Right kidney (tissue), 9 donors: ENCODE data around the gene NUP42.
"Not testable (repeated sequence)": the region's sequence is repeated elsewhere in the genome, so short reads cannot be mapped to it uniquely, and the experiment has no call there.

Experiments
- DNase-seq: peaks from one replicate; pipeline ENCODE4 v3.0.0-alpha.2; 2016
- long read RNA-seq, 8 donors: transcript quantifications; one replicate each; lab custom pipeline, GENCODE V29; 2026

Gene NUP42, protein sequence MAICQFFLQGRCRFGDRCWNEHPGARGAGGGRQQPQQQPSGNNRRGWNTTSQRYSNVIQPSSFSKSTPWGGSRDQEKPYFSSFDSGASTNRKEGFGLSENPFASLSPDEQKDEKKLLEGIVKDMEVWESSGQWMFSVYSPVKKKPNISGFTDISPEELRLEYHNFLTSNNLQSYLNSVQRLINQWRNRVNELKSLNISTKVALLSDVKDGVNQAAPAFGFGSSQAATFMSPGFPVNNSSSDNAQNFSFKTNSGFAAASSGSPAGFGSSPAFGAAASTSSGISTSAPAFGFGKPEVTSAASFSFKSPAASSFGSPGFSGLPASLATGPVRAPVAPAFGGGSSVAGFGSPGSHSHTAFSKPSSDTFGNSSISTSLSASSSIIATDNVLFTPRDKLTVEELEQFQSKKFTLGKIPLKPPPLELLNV
- long read RNA-seq, donor 1, transcript NUPL2-201 (7 exons, 1,795 nt), result major isoform, 7 of 18 reads
- long read RNA-seq, donor 1, transcript NUPL2-211 (3 exons, 739 nt), result minor isoform, 6 of 18 reads
- long read RNA-seq, donor 1, partial matches to known transcripts, result 0 of 18 reads
- long read RNA-seq, donor 1, other reads (novel, unspliced or antisense), result 0 of 18 reads
- long read RNA-seq, donor 2, transcript NUPL2-201 (7 exons, 1,795 nt), result major isoform, 6 of 9 reads
- long read RNA-seq, donor 2, partial matches to known transcripts, result 0 of 9 reads
- long read RNA-seq, donor 2, other reads (novel, unspliced or antisense), result 0 of 9 reads
- long read RNA-seq, donor 3, transcript NUPL2-201 (7 exons, 1,795 nt), result major isoform, 6 of 8 reads
- long read RNA-seq, donor 3, partial matches to known transcripts, result 0 of 8 reads
- long read RNA-seq, donor 3, other reads (novel, unspliced or antisense), result 0 of 8 reads
- long read RNA-seq, donor 4, transcript NUPL2-201 (7 exons, 1,795 nt), result minor isoform, 6 of 16 reads
- long read RNA-seq, donor 4, transcript NUPL2-211 (3 exons, 739 nt), result major isoform, 7 of 16 reads
- long read RNA-seq, donor 4, partial matches to known transcripts, result 0 of 16 reads
- long read RNA-seq, donor 4, other reads (novel, unspliced or antisense), result 0 of 16 reads
- long read RNA-seq, donor 5, transcript NUPL2-201 (7 exons, 1,795 nt), result major isoform, 6 of 8 reads
- long read RNA-seq, donor 5, partial matches to known transcripts, result 0 of 8 reads
- long read RNA-seq, donor 5, other reads (novel, unspliced or antisense), result 0 of 8 reads
- long read RNA-seq, donor 6, transcript NUPL2-201 (7 exons, 1,795 nt), result major isoform, 9 of 11 reads
- long read RNA-seq, donor 6, partial matches to known transcripts, result 0 of 11 reads
- long read RNA-seq, donor 6, other reads (novel, unspliced or antisense), result 0 of 11 reads
- long read RNA-seq, donor 7, transcript NUPL2-201 (7 exons, 1,795 nt), result major isoform, 8 of 16 reads
- long read RNA-seq, donor 7, partial matches to known transcripts, result 0 of 16 reads
- long read RNA-seq, donor 7, other reads (novel, unspliced or antisense), result 0 of 16 reads
- long read RNA-seq, donor 8, transcript NUPL2-201 (7 exons, 1,795 nt), result major isoform, 9 of 26 reads
- long read RNA-seq, donor 8, partial matches to known transcripts, result 8 of 26 reads
- long read RNA-seq, donor 8, other reads (novel, unspliced or antisense), result 0 of 26 reads

DNA sequence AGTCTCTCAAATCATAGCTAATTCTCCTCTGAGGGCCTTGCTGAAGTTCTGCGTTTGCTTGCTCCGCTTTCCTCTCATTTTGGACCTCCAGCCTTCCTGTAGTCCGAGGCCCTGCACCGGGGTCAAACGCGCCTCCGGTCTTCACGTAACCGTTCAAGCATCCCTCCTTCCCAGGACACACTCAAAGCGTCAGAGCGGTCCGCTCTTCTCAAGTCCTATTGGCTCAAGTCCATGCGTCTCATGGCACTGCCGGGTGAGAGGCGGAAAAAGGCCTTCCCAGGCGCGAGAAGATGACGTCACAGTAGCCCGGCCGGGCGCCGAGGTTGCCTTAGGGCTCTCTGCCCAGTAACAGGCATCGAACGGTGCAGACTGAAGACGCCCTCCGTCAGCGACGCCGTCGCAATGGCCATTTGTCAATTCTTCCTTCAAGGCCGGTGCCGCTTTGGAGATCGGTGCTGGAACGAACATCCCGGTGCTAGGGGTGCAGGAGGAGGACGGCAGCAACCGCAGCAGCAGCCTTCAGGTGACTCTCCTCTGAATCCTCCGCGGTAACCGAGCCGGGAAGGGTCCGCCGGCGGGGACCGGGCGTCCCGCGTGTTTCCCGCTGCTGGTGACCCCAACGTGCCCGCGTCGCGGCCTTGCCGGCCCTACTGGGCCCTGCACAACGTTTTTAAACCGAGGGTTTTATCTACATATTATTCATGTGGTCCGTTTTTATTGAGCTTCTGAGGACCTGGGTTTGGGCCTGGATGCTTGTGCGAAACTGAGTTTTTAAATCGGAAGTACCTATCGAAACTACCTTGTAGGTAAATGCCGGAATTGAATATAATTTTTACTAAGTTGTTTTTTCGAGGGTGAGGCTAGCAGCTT lies at the start of gene NUP42:
Gene NUP42, plus strand, starts transcription at position 365 of the 870 bp plus-strand sequence. Its CDS starts 38 bp downstream, at position 403.
- DNase-seq, result peak; percentile 95

DNA sequence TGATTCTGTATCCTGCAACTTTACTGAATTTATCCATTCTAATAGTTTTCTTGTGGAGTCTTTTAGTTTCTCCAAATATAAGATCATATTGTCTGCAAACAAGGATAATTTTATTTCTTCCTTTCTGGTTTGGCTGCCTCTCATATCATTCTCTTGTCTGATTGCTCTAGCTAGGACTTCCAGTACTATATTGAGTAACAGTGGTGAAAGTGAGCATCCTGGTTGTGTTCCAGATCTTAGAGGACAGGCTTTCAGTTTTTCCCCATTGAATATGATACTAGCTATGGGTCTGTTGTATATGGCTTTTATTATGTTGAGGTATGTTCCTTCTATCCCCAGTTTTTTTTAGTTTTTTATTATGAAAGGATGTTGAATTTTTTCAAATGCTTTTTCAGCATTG lies 48.1 kb upstream of the NUP42 start:
- no peak for DNase-seq

DNA sequence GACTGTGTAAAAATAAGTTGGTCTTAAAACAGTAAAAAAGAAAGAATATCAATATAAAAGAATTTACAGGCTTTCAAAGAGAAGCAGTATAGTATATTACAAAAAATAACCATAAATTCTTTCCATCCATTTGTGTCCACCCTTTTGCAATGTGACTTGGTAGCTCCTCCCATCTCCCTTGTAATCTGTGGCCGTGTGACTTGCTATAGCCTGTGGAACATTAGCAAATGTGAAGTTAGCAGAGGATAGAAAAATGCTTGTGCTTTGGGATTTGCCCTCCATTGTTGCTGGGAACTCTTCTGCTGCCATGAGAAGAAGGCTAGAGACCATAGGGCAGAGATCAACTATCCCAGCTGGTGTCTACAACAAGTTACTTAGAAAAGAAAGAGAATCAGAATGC lies 46.1 kb upstream of the NUP42 start:
- DNase-seq, result no peak

DNA sequence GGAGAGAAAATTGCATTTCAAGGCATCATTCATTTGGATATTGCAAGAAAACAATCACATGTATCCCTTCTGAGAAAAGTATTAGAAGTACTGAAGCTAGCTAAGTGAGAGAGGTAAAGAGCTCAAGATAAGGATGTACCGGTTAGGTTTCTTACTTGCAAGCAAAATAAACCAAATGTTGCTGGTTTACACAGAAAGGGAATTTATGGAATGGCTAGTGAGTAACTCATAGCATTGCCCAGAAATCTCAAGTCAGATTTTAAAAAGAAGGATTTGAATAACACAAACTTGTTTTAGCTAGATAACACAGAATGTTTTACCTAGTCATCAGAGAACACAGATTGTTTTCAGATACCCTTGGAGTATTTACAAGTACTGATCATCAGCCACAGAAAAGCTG lies 45.6 kb upstream of the NUP42 start:
- DNase-seq, result no peak

DNA sequence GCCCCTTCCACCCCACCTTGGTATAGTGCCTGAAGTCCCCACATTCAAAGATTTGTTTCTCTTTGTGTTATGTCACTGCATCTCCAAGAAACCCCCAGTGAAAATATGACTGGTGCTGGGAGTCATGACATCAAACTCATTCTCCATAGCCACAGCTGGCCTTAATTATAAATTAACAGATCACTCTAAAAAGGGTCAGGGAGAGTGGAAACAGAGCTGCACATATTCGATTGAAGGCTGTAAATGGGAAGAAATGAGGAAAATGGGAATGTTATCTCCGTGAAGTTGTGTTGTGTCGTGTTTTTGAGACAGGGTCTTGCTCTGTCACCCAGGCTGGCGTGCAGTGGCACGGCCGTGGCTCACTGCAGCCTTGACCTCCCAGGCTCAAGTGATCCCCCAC lies 24.2 kb upstream of the NUP42 start:
- DNase-seq, result no peak

DNA sequence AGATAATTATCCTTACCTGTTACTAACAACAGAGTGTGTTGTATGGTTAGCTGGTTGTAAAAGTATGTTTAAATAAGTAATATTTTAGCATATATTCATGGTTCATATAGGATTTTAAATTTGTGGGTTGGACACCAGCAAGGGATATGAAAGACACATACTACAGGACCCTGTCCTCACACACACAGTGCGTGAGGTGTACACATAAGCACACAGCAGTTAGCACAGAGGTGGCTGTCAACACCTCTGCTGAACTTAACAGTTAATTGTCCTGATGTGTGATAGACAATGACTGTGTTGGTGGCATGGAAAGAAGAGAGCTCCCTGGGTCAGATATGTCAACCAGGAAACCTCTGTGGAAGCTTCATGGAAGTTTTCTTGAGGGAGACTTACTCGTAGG lies 23.3 kb upstream of the NUP42 start:
- no peak for DNase-seq

DNA sequence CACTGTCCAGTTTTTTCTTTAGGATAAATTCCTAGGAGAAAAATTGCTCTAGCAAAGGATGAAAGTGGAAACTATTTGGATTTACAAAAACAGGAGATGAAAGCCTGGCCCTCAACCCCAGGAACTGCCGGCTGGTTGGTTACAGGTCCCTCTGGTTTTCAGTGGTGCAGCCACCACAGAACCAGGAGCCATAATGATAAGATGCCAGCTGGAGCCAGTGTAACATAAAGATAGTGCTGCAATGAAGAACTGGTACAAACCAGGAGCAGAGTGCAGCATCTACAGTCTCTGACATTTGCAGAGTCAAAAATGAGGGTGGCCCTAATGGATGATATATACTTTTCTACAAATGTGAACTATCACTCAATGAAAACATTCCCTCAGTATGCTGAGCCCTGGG lies 20.4 kb upstream of the NUP42 start:
- DNase-seq, result no peak

DNA sequence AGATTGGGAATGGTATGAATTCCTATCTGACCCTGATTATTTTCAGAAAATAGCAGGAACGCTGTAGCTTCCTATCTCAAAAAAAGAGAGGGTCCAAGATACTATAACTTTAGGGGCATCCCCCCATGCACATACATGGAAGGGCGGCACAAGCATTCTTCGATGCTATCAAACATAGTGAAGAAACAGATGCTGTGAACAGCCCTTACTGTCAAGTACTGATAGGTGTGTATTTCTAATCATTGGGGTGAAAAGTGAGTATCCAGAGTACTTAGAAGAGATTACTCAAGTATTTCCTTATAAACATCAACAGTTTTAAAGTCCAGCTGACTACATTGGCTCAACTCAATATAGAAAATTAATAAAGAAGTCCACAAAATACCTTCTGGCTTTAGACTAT lies 17.0 kb upstream of the NUP42 start:
- no peak for DNase-seq

DNA sequence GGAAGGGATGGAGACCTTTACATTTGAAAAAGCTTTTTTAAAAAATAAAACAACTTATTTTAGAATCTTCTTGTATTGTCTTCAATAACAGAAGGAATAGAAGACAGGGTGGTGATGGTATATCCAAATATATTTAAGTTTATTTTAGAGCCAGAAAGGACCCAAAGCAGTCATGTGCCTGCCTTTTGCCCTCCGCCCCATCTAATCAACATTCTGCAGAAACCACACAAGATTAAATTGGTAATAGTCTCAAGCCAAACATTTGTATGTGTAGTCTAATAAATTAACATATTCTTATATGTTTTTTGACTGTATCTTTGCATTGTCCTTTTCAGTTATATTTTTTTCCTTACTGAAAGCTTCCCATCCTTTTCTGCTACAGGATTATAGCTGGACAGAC lies 16.5 kb upstream of the NUP42 start:
- no peak for DNase-seq

DNA sequence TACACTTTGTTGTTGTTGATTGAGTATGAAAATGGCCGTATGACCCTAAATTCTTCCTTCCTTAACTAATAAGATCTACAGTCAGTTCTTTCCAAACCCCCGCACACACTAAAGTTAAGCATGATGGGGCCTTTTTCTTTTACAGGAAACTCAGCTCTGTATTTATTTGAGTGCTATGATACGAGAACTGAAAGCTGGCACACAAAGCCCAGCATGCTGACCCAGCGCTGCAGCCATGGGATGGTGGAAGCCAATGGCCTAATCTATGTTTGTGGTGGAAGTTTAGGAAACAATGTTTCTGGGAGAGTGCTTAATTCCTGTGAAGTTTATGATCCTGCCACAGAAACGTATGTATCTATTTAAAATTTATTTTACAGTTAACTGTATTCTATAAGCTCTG lies 14.2 kb upstream of the NUP42 start:
- DNase-seq, result no peak

DNA sequence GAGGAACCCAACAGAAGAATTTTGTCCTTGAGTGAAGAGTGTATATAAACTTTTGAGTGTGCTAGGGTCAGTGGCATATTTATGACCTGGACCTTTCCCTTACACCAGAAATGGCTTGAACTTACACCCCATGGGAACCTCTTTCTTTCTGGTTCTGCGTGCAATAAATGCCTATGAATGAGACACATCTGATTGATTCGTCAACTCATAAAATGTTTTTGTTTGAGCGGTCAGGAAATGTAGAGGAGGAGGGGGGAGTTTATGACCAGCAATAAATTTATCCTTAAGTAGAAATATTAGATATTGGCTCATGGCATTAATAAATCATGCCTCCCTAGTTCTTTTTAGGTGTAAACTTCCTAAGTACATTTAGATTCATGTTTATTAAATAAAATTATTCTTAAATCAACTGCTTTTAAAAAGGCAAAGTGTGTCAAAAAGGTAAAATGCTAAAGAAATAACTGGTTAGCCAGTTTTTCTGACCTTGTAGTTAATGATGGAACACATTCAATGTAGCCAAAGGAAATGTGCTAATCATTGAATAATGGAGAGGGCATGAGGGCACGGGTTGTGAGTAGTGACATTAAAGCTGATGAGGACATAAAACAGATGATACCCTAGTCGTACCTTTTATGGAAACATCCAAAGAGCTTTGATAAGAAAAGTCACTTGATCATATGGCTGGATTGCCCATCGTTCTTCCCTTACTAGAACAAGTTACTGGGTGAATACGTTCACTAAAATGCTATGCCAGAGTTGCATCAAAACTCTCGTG lies 13.6 kb upstream of the NUP42 start:
- no peak for DNase-seq

DNA sequence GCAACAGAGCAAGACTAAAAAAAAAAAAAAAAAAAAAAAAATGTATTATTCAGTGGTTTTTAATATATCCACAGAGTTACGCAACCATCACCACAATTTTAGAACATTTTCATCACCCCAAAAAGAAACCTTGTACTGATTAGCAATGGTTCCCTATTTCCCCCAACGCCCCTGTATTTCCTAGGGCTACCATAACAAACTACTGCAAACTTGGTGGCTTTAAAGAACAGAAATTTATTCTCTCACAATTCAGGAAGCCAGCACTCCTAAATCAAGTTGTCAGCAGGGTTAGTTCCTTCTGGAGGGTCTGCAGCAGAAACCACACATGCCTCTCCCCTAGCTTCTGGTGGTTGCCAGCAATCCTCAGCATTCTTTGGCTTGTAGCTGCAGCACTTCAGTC lies 5.9 kb upstream of the NUP42 start:
- no peak for DNase-seq

DNA sequence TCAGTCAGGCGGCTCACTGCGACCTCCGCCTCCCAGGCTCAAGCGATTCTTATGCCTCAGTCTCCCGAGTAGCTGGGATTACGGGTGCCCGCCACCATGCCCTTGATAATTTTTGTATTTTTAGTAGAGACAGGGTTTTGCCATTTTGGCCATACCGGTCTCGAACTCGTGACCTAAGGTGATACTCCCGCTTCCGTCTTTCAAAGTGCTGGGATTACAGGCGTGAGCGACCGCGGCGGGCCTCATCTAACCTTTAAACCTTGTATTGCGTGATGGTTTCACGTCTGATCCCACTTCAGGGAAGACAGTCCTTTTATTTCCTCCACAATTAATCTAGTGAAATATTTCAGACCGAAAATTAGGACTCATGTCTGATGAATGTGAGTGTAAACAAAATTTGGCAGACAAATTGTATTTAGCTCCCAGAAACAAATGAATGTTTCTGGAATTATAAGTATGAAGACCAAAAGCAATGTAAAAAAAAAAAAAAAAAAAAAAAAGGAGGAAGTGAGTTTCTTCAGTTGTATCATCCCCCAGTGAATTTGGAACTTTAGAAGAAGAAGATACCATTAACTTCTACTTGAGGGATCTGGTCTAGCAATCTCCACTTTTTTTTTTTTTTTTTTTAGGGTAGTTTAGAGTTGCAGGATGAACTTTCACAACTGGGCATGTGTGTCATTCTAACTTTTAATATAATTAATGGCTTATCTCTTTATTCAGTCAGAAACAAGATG lies 1.6 kb downstream of the NUP42 start:
- no peak for DNase-seq

DNA sequence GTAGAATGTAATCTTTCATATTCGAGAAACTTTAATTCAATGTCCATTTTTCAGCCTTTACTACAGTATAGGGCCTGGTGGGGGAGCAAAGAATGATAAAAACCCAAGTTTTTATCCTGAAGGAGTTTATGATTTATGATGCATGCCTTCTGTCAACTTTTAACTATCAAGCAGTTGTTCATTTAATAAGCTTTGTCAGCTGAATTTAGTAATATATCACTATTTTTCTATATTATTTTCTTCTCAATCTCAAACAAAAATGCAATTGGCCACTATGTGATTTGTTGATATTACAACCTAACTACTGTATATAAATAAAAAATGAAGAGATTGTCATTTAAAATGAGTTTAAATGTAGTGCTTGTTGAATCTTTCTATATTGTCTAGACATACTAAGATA lies 2.4 kb downstream of the NUP42 start:
- DNase-seq, result no peak

DNA sequence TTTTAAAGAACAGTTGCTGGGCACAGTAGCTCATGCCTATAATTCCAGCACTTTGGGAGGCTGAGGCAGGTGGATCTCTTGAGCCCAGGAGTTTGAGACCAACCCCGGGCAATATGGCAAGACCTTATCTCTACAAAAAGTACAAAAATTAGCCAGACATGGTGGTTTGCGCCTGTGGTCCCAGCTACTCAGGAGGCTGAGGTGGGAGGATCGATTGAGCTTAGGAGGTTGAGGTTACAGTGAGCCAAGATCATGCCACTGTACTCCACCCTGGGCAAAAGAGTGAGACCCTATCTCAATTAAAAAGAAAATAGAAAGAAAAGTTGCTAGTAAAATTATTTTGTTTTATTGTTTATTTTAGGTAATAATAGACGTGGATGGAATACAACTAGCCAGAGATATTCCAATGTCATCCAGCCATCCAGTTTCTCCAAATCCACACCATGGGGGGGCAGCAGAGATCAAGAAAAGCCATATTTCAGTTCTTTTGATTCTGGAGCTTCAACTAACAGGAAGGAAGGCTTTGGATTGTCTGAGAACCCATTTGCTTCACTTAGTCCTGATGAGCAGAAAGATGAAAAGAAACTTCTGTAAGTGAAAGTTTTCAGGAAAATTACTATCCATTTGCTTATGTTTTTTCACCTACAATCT lies 3.0 kb downstream of the NUP42 start:
- no peak for DNase-seq

DNA sequence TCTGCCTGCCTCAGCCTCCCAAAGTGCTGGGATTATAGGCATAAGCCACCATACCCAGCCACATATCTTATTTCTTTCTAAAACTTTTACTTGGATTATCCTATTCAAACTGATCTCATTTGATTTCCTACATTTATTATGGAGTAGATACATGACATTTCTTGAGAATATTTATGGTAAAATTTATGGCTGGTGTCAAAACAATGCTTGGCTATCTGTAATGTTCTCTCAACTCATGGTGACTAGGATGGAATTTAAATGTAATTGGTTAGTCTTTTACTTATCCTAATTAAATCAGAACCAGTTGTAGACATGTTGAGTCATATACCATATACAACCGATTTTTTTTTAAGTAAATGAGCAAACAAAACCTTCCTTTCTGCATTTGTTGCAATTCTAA lies 4.1 kb downstream of the NUP42 start:
- DNase-seq, result no peak

DNA sequence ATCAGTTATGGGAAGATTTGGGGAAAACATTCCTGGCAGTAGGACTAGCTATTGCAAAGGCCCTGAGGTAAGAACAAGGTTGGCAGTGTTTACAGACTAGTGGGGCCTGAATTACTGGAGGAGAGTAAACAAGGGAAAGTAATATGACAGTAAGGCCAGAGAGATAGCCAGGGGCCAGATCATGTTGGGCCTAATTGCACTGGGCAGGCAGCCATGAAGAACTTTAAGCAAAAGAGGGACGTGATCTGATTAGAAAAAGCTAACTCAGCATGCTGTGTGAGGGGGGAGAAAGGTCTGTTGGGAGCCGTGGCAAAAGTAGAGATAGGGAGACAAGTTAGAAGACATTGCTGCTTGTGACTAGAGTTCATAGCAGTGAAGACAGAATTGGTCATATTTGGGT lies 9.2 kb downstream of the NUP42 start:
- DNase-seq, result no peak

DNA sequence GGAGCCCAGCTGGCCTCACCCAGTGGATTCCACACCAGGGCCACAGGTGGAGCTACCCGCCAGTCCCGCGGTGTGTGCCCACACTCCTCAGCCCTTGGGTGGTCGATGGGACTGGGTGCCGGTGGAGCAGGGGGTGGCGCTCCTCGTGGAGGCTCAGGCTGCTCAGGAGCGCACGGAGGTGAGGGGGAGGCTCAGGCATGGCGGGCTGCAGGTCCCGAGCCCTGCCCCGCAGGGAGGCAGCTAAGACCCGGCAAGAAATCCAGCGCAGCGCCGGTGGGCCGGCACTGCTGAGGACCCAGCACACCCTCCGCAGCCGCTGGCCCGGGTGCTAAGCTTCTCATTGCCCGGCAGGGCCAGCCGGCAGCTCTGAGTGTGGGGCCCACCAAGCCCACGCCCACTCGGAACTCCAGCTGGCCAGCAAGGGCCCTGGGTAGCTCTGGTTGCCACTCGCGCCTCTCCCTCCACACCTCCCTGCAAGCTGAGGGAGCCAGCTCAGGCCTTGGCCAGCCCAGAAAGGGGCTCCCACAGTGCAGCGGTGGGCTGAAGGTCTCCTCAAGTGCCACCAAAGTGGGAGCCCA lies 11.9 kb downstream of the NUP42 start:
- DNase-seq, result not testable (repeated sequence)
